NT2/D1 (cell line): ENCODE data around the gene C17orf67.

ENCODE experiments used
- SUZ12 ChIP-seq: IDR thresholded peaks from 2 replicates; pipeline ENCODE4 v1.6.1; 2011; ENCODE audit not compliant: insufficient read length, insufficient read depth; ENCODE audit errors: extremely low read depth
- YY1 ChIP-seq: IDR thresholded peaks from 2 replicates; pipeline ENCODE4 v1.6.1; 2011; ENCODE audit not compliant: insufficient read length, insufficient read depth
- ZNF274 ChIP-seq: IDR thresholded peaks from 2 replicates; pipeline ENCODE4 v1.6.1; 2011; ENCODE audit warnings: mild to moderate bottlenecking, low read depth, low read length

GRCh38 chr17:56773124-56773523 lies 60.6 kb downstream of the C17orf67 start:
- TF ChIP-seq SUZ12 (no peak), YY1 (no peak), ZNF274 (no peak)
